ENCODE results near the gene ZNF184.
A peak's percentile ranks its signal among the peaks of the same experiment; 100 is the strongest.

Gene ZNF184

GRCh38 chr6:27492631-27493190 is 19.8 kb upstream of the ZNF184 start:
- no peak overlapping the region for H3K4me3 ChIP-seq (ENCODE audit: low read depth, low read length)
- DNase-seq (ENCODE audit: low read depth) = no peak
- TF ChIP-seq MYC (IDR thresholded peaks at IDR 0.05; ENCODE audit: low read depth, low read length) = no peak
- TF ChIP-seq POLR2A (IDR thresholded peaks at IDR 0.05; ENCODE audit: extremely low read depth, insufficient read length) = no peak
- TF ChIP-seq MAX (IDR thresholded peaks at IDR 0.05; ENCODE audit: low read depth, low read length) = no peak
- TF ChIP-seq CTCF (IDR thresholded peaks at IDR 0.05; ENCODE audit: low read depth, low read length) = no peak

GRCh38 chr6:27479319-27480182 is 6.6 kb upstream of the ZNF184 start:
- peak overlapping the region; percentile 82 for H3K4me3 ChIP-seq (ENCODE audit: low read depth, low read length)
- TF ChIP-seq MYC (IDR thresholded peaks at IDR 0.05; ENCODE audit: low read depth, low read length) = no peak
- no peak for TF ChIP-seq MAX (IDR thresholded peaks at IDR 0.05; ENCODE audit: low read depth, low read length)
- TF ChIP-seq POLR2A (IDR thresholded peaks at IDR 0.05; ENCODE audit: extremely low read depth, insufficient read length) = no peak
- no peak for TF ChIP-seq CTCF (IDR thresholded peaks at IDR 0.05; ENCODE audit: low read depth, low read length)
- DNase-seq (ENCODE audit: low read depth) = peak; percentile 93

- TF ChIP-seq MYC (IDR thresholded peaks at IDR 0.05; ENCODE audit: low read depth, low read length) (0 out of 2 replicates have a peak, but pooled peaks have one; percentile 35), MAX (IDR thresholded peaks at IDR 0.05; ENCODE audit: low read depth, low read length) (0 out of 2 replicates have a peak, but pooled peaks have one; percentile 10), CTCF (IDR thresholded peaks at IDR 0.05; ENCODE audit: low read depth, low read length) (no peak), POLR2A (IDR thresholded peaks at IDR 0.05; ENCODE audit: extremely low read depth, insufficient read length) (no peak)
- DNase-seq (ENCODE audit: low read depth) = peak; percentile 90
- H3K4me3 ChIP-seq (ENCODE audit: low read depth, low read length) = peak overlapping the region; percentile 82
These were observed 5.9 kb upstream of the ZNF184 start for GRCh38 chr6:27478706-27479318.

GRCh38 chr6:27478141-27478705 is 5.3 kb upstream of the ZNF184 start:
- peak; percentile 71 for DNase-seq (ENCODE audit: low read depth)
- TF ChIP-seq MAX (IDR thresholded peaks at IDR 0.05; ENCODE audit: low read depth, low read length) = no peak
- TF ChIP-seq MYC (IDR thresholded peaks at IDR 0.05; ENCODE audit: low read depth, low read length) = no peak
- no peak for TF ChIP-seq CTCF (IDR thresholded peaks at IDR 0.05; ENCODE audit: low read depth, low read length)
- TF ChIP-seq POLR2A (IDR thresholded peaks at IDR 0.05; ENCODE audit: extremely low read depth, insufficient read length) = no peak
- H3K4me3 ChIP-seq (ENCODE audit: low read depth, low read length) = peak overlapping the region; percentile 82

GRCh38 chr6:27477318-27478013 is 4.6 kb upstream of the ZNF184 start:
- no peak for DNase-seq (ENCODE audit: low read depth)
- TF ChIP-seq MYC (IDR thresholded peaks at IDR 0.05; ENCODE audit: low read depth, low read length) (no peak), POLR2A (IDR thresholded peaks at IDR 0.05; ENCODE audit: extremely low read depth, insufficient read length) (no peak), MAX (IDR thresholded peaks at IDR 0.05; ENCODE audit: low read depth, low read length) (no peak), CTCF (IDR thresholded peaks at IDR 0.05; ENCODE audit: low read depth, low read length) (no peak)
- peak overlapping the region; percentile 82 for H3K4me3 ChIP-seq (ENCODE audit: low read depth, low read length)
